Measurements from ENCODE around the gene CUX1.
"Not testable (repeated sequence)": the region's sequence is repeated elsewhere in the genome, so short reads cannot be mapped to it uniquely, and the experiment has no call there.

Gene CUX1

DNA sequence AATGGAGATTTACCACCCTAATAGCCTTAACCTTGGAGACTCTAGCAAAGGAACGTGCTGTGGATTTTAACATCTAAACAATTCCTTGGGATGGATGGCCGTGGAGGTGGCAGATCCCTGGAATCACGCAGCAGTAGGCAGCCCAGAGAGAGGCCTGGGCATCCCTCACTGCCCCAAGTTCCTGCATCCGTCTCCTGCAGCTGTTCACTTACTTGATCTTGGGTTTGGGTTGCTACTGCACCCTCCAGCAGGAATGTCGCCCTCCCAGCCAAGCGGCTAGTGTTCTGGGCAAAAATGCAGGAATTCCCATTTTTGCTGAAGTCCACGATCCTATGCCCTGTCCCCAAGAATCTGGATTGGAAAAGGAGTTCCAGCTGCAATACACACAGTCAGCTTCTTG, 302.5 kb downstream of the CUX1 start:
- no peak for DNase-seq

DNA sequence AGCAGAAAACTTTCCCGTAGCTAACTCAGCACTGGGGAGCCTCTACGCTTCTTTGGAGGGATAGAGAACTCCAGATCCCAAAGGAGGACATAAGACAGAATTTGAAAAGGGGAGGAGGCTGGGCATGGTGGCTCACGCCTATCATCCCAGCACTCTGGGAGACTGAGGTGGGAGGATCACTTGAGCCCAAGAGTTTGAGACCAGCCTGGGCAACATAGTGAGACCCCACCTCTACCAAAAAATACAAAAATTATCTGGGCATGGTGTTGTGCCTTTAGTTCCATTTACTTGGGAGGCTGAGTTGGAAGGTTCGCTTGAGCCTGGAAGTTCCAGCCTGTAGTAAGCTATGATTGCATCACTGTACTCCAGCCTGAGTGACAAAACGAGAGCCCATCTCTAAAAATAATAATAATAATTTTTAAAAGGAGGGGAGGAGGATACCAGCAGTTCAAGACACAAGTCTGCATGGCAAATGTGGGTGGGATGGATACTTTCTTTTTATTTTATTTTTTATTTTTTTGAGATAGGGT, 303.3 kb downstream of the CUX1 start:
- DNase-seq, result no peak

DNA sequence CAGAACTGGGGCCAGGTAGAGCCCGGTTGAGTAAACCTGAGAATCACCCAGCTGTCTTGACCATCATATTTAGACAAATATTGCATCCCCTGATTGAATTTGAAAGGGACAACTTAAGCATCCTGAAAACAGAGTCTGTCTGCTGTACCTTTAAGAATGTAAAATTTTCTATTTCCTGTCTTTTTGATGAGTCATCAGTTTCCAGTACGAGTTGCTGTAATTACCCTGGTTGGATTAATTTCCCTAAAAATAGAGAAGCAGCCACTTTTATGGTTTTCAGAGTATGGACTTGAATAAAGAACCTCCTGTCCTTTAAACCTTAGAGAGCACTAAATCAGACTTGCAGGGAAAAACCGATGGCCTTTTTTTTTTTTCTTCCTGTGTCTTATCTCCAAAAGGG, 304.6 kb downstream of the CUX1 start:
- peak; percentile 75 for DNase-seq

- DNase-seq, result peak; percentile 22
Observed at GRCh38 chr7:102125127-102125596, 307.7 kb downstream of the CUX1 start.

GRCh38 chr7:102128303-102128702, 310.9 kb downstream of the CUX1 start:
- DNase-seq, result no peak

- no peak for DNase-seq
Observed at GRCh38 chr7:102129636-102130370, 312.4 kb downstream of the CUX1 start.

GRCh38 chr7:102132209-102132752, 314.9 kb downstream of the CUX1 start:
- DNase-seq, result no peak

DNA sequence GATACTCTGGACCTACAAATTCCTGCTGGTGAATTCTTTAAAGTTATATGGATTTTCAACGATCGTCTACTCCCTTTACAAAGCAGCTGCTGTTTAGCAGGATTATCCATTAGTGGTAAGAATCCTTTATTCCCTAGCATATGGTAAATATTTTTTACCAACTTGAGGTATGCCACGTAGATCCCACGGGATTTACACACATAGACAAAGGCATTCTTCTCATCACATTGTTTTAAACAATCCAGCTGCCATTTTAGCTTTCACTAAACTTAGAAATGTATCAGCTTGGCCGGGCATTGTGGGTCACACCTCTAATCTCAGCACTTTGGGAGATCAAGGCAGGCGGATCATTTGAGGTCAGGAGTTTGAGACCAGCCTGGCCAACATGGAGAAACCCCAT, 321.2 kb downstream of the CUX1 start:
- DNase-seq, result no peak

GRCh38 chr7:102140952-102141370, 323.5 kb downstream of the CUX1 start:
- no peak for DNase-seq

DNA sequence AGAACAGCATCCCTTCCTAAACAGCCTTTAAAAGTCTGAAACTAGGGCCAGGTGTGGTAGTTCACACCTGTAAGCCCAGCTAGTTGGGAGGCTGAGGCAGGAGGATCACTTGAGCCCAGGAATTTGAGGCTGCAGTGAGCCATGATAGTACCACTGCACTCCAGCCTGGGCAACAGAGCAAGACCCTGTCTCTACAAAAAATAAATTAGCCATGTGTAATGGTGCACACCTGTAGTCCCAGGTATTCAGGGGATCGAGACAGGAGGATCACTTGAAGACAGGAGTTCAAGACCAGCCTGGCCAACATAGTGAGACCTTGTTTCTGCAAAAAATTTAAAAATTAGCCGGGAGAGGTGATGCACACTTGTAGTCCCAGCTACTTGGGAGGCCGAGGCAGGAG, 325.0 kb downstream of the CUX1 start:
- not testable (repeated sequence) for DNase-seq

DNA sequence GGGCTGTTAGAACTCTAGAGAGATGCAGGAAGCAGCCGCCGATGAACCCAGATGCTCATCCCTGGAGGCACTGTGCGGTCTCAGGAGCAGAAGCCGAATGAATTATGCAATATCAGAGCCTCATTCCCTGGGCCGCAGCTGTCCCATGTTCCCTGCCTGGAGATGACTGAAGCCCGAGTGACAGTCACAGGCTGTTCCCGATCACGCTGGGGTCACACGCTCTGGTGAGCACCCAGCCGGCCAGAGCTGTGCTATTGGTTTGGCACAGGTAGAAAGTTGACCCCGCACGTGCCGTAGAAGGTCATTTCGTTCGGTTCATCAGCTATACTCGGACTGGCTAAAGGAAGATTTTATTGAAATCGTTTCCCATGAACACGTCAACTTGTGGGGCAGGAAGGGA, 328.7 kb downstream of the CUX1 start:
- no peak for DNase-seq

GRCh38 chr7:102147008-102147407, 329.6 kb downstream of the CUX1 start:
- DNase-seq, result no peak

GRCh38 chr7:102148799-102149198, 331.4 kb downstream of the CUX1 start:
- DNase-seq, result no peak

DNA sequence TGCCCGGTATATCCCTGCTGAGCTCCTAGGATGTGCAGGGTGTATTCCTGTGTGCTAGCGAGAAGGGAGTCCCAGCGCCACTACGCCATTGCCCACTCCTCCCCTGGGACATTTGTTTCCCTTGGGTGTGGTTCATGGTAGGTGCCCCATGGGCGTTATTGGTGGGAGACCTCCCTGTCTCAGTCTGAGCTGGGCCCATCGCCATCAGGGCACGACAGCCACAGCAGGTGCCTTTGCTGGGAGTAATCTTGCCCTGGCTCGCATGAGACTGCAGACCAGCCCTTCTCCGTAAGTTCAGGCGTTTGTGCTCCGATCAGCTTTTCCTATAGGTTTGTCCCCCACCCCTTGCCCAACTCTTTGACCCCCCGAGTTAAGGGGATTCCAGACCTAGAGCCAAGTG, 332.0 kb downstream of the CUX1 start:
- no peak for DNase-seq

DNA sequence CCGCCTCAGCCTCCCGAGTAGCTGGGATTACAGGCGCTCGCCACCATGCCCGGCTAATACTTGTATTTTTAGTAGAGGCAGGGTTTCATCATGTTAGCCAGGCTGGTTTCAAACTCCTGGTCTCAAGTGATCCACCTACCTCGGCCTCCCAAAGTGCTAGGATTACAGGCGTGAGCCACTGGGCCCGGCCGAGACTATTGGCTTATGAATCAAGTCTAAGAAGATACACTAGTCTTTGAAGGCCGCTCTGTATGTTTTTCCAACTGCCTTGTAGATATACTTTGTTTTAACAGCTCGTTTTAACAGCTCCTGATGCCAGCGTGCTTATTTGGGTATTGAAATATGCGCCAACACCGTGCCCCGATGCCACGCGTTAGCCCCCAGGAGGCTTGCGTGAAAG, 332.8 kb downstream of the CUX1 start:
- DNase-seq, result no peak

- peak; percentile 52 for DNase-seq
Observed at GRCh38 chr7:102152672-102153598, 335.5 kb downstream of the CUX1 start.

- no peak for DNase-seq
Observed at GRCh38 chr7:102153599-102153946, 336.1 kb downstream of the CUX1 start.

DNA sequence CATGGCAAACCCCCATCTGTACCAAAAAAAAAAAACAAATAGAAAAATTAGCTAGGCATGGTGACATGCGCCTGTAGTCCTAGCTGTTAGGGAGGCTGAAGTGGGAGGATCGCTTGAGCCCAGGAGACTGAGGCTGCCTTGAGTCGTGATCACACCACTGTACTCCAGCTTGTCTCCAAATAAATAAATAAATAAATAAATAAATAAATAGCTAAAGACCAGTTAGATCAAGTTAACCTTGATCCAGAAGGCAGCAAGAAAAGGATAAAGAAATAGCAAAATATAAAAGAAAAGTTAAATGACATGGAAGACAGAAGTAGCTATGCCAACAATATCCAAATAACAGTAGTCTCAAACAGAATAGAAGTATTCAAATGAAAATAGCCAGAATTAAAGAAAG, 337.0 kb downstream of the CUX1 start:
- no peak for DNase-seq

DNA sequence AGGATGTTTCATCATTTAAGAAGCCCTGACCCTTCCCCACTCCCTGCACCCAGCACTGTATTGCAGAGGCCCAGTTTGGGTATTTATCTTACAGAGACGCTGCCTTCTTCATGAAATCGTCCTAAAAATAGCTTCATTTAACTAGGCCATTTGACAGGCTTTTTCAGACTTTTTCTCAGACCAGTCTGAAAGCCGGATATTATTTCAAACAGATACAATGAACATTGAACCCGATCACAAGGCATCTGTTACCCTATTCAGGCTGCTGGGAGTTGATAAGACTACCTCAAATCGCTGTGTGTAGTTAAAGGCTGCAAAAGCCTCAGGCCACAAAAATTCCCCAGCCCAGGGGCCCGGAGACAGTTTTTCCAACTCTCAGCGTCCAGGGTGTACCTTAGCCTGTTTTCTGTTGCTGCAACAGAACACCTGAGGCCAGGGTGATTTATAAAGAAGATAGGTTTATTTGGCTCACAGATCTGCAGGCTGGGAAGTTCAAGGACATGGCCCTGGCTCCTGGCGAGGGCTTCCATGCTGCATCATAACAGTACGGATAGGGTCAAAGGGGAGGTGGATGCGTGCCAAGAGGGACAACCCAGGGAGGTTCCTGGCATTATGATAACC, 338.5 kb downstream of the CUX1 start:
- no peak for DNase-seq

GRCh38 chr7:102156867-102157266, 339.4 kb downstream of the CUX1 start:
- DNase-seq, result no peak

- no peak for DNase-seq
Observed at GRCh38 chr7:102165136-102165535, 347.7 kb downstream of the CUX1 start.

GRCh38 chr7:102167254-102167653, 349.8 kb downstream of the CUX1 start:
- DNase-seq, result no peak

Data from DMS53 (cell line).